Measurements from ENCODE around the gene PCMTD2.

PCMTD2 gene

DNA sequence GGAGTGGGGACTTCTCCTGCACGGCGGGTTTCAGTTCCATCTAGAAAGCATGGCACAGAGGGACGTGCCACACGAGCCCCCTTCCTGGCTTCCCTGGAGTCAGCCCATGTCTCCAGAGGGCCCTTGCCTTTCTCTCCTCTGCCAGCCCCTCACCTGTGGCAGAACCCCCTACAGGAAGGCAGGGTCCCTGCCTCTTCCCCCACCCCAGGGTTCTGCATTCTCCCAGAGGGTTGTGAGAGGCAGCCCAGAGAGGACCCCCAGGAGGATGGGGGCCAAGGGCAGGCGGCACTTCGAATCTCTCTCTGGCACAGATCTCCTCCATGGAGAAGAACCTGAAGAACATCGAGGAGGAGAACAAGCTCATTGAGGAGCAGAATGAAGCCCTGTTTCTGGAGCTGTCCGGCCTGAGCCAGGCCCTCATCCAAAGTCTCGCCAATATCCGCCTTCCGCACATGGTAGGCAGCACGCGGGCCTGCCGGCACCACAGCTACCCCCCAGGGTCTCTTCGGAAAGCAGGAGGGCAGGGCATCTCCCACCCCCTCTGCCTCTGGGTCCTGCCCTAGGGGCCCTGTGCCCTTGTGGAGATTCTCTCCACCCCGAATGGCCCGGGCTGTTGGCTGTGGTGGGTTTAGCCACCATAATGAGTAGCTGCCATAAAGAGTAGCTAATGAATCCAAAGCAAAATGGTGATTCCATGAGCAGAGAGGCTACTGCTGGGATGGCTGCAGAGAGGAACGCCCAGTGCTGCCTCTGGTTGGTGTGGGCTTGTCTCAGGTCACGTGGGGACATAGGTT is 15.9 kb upstream of the PCMTD2 start:
- peak; percentile 3 for DNase-seq

DNA sequence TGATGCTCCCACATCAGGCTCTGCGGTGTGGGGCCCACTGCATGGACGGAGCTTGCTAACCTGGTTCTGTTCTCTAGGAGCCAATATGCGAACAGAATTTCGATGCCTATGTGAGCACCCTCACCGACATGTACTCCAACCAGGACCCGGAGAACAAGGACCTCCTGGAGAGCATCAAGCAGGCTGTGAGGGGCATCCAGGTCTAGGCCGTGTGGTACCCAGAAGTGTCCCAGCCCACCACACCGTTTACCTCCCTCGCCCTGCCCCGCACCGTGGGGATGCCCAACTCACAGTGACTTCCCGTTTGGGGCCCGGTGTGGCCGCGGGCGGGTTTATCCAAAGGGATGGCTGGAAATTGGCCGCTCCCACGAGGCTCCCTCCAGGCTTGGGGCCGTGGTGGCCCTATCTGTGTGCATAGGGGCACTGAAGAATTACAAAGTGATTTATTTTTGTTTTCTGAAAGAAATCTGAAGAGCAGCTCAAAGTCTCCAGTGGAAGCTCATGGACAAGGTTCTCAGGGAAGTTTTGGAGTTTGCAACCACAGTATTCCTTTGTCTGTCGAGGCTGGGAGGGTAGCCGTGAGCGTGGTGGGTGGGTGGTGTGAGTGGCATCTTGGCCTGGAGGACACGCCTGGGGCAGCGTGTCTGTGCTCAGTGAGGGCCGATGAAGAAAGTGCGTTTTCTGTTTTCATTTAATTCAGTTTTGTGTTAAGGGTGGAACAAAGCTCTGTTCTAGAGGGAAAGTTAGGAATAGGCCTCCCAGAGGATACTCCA is 15.1 kb upstream of the PCMTD2 start:
- peak; percentile 9 for DNase-seq

DNA sequence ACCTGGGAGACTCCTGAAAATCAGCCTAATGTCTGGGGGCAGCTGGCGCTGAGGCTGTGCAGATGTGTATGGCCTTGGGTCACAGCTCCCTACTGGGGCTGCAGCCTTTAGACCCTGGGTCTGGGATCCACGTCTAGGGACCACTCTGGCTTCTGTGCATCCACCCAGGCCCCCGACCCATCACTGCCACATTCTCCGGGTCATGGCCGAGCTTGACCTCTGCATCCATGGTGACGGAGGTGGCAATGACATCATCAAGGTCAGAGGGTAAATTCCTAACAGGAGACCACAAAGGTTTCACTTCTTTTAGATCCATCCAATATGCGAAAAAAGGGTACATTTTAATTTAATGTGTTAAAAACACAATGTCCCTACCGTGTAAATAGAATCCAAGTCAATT is 14.5 kb upstream of the PCMTD2 start:
- DNase-seq = peak; percentile 4

DNA sequence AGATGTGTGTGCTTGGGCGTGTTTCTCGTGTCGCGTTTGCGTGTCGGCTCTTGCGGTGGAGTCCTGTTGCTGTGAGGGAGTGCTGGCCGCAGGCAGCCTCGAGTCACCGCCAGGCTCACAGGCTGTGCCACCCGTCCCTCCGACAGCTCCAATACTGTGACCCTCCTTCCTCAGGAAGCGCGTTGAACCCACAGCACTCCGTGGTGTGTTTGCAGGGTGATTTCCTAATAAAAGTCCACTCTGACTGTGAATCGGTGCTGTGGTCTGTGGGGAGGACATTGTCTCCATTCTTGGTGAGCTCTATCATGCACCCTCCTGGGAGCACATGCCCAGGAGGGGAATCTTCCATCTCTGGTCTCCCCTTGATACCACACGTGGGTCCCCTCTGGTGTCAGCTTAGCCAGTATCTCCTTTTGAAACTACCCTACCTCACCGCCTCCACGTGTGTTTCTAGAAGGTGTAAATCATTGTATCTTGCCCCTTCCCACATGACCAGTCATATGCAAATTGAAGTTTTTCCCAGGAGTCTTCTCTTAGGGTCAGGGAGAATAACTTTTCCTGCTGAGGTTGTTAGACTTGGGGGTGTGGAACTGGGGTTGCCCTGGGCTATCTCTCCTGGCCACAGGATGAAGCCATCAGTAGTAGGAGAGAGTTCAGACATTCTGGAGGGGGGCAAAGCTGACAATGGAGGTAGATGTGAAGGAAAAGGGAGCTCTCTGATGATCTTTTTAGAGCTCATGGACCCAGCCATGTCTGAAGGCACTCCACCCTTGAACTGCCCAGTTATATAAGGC is 13.3 kb upstream of the PCMTD2 start:
- peak; percentile 8 for DNase-seq

DNA sequence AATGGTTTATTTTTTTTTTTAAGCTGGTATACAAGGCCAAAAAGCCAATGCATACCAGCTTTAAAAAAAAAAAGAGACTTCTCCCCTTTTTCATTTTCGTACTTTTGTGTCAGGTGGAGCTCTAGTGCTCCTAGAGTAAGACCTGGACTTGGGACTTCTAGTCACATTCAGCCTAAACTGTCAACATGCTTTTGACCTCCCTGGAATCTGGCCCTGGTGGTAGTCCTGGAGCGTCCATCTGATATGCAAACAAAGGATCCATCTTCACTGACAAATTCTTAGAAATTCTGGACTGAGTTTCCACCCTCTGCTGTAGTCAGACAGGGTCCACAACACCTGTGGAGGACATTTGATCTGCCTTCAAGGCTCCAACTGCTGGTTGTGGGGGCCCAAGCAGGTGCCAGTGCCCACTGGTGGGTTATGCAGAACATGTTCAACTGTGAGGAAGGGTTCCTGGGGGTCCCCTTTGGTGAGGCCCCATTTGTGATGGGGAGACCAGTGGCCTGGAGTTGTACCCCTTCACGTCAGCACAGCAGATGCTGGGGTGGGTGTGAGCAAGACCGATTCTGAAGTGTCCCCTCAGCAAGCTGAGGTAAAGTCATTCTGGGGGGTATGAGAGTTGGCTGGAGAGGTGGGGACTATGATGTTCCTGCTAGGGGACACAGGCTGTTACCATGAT is 12.6 kb upstream of the PCMTD2 start:
- peak; percentile 0 for DNase-seq

DNA sequence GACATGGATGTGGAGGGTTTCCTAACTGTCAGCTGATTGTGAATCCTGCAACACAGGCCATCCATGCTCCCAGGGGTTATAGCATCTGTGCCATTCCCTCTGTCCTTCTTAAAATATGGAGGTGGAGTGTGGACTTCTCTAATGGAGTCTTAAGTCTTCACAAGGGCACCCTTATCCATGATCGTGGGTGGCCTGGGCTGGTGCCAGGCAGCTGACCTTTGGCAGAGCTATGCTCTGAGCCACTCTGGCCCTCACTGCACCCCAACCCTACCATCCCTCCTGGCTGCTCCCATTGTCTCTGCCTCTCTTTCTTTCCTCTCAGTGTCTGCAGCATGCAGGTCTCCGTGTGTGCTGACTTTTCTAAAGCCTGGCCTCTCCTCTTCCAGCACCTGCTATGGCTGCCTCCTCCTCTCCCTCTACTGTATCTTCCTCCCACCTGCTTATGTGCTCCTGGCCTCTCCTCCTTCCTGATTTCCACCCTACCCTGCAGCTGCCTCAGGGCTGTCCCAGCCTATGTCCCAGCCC is 11.2 kb upstream of the PCMTD2 start:
- DNase-seq = no peak

DNA sequence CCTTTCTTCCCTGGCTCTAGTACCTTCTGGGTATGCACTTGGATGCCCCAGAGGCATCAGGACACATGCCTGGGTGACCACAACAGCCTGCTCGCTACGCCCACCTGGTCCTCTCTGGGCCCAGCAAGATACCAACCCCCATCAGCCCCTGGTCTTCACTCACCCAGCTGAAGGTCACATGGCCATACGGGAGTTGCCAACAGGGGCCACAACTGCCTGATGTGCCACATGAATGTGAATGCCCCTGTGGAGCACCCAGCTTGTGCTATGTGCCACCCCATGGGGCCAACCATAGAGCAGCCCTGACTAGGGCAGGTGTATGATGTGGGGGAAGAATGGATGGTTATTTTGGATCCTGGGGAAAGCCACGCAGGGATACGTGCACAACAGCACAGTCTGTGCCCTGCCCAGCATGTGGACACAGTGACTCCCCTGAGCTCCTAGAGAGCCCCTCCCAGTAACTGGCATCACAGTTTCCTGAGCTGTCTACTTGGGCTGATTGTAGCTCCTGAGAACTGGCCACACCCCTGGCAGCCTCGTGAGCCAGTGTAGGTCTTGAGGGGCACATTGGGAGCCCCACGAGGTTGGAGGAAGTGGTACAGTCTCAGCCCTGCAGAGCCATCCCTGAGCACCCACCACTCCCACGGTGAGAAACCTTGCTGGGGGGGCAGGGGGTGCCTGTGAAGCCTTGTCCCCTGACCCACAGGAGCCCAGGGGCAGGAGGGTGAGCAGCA is 10.5 kb upstream of the PCMTD2 start:
- peak; percentile 3 for DNase-seq

DNA sequence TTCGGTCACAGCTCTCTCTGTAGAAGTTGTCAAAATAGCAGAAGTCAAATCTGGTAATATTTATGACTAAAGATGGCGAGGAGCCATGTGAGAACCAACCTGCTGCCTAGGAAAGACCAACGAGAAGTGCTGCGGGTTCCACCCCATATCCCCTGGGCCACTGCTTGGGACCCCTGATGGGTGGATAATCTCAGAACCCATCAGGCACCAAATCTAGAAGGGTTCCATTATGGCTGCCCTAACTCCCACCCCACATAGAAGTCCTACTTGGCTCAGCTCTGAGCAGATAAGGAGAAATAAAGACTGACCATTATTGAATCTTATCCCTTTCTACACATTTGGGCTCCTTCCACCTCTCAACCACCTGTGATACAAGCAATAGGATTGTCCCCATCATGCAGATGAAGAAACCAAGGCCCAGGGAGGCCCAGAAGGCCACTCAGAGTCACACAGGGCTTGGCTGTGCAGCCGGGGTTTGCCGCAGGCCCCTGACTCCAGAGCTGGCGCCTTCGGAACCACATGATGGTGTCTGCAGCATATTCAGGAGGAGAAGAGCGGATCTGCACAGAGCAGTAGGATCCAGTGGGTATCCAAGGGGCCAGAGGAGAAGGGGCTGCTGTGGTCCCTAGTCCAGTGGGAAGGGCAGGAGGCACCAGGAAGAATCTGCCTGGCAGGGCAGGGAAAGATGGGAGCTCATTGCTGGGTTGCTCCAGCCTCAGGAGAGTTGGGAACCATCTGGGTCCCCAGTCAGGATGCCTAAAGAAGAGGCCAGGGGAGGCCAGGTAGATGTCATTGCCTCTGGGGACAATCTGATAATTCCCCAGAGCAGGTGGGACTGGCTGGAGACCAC is 9.6 kb upstream of the PCMTD2 start:
- no peak for DNase-seq

DNA sequence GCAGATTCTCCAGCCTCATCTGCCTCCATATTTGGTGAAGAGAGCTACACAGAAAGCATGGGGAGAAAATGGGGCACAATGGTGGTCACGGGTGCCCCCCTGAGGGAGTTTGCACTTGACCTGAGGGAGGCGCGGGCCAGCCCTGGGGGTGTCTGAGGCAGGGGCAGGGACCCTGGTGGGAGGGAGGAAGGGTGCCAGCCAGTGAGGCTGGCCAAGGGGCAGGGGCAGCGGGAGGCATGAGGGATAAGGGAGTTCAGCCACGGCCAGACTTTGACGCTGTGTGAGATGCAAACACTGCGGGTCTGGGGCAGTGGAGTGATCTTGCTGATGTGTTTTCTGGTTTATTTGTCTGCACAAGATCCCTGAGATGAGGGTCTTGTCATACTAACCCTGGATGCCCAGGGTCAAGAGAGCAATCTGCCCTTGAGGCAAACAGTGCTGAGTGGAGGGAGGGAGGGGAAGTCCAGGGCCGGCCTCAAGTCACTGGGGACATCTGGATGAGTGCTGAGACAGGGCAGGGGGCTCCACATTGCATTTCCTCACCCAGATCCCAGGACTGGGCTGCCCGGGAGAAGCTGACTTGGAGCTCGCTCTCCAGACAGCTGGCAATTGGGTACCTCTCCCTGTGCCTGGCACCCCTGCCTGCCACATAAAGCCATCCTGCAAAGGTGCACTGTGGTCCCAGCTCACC is 8.8 kb upstream of the PCMTD2 start:
- no peak for DNase-seq

DNA sequence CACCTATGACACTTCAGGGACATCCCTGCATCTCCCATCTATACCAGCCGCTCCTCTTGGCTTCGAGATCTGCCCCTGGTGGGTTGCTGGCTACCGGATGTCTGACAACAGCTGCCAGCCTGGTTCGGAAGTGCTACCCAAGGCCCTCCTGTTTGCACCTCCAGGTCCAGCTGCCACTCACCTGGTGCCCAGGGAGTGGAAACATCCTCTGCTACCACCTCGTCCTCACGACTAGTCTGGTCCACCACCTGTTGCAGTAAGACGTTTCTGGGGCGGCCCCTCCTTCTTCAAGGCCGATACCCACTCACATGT is 8.3 kb upstream of the PCMTD2 start:
- peak; percentile 10 for DNase-seq

DNA sequence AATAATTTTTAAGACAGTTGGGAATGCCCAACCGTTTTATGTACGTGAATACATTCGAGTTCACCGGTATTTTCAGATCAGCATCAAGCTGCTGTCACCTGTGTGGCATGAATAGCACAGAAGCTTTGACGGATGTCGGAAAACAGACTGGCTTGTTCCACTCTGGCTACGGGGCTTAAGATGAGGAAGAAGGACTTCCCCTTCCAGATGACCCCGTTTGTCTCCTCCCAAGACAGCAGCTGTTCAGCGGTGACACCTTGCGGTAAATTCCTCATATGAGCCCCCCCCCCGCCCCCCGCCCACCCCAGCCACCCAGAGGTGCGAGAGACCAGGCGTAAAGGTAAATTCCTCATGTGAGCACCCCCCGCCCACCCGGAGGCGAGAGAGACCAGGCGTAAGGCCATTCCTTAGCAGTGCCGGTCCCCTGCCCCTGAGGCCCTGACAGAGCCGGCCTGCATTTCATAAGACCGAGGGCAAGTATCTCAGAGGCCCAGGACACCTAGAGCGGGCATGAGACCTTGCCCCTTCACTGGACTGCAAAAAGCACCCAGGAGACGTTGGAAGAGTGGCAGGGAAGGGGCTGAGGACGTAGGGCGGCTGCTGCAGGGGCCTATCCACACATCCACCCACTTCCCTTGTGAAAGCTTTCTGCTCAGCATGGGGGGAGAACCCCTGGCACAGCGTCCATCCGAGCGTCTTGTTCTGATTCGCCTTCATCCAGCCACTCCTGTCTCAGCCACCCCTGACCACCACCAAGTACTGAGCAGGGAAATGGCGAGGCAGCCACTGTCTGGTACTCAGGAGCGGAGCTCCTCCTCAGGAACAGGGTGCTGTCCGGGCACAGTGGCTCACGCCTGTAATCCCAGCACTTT is 7.3 kb upstream of the PCMTD2 start:
- DNase-seq = no peak

DNA sequence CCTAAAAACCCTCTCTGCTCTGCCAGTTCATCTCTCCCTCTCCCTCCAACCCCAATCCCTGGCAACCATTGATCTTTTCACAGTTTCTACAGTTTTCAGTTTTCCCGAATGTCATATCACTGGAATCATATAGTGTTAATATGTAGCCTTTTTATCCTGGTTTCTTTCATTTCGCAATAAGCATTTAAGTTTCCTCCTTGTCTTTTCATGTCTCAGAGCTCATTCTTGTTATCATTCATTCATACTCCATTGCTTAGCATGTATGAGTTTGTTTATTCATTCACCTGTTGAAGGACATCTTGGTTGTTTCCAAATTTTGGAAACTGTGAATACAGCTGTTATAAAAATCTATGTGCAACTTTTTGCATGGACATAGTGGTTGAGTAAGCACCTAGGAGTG is 5.5 kb upstream of the PCMTD2 start:
- no peak for DNase-seq

DNA sequence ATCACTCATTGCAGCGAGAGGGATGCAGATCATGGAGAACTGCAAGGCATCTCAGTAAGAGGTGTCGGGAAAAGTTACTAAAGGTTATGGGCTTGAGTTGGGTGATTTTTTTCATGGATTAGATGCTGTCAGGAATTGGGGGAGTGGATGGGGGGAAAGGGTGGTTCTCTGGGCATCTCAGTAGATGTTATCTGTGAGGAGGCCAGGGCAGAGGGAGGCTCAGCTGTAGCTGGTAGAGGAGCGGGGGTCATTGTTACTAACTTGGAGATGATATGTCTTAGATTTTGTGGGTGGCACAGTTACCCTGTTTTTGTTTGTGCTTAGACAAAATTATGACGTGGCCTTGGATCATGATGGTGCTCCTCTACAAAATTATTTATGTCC is 2.6 kb upstream of the PCMTD2 start:
- no peak for DNase-seq

DNA sequence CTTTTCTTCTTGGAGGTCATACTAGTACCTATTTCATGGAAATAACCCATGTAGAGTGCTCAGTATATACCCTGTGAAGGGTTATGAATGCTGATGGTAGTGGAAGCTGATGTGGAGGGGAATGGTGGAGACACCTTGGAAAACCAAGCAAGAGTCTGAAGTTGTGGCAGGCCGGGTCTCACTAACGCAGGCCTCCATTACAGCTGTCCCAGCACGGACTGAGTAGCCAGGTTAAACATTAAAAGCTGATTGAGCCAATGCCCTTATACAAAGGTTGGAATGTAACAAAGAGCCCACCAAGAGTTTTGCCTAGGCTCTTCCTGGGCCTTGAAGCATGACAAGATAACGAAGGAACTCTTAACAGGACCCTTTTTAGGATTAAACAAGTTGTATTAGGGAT is 2.1 kb upstream of the PCMTD2 start:
- DNase-seq = no peak

DNA sequence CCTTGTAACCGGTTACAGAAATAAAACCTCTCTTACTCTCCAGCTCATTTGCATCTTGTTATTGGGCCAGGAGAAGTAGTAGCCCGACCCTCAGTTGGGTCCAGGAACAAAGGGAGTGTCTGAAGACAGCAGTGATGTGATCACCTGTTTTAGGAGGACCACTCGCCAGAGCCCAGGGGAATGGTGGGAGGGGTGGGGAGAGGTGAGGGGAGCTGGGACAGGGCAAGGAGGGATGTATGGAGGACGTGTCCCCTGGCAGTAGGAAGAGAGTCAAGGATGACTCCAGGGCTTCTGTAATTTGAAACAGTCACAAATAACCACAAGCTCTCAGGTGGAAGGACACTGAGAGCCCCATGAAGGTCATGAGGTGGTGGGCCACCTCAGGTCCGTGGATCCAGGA is 1.4 kb upstream of the PCMTD2 start:
- DNase-seq = no peak

DNA sequence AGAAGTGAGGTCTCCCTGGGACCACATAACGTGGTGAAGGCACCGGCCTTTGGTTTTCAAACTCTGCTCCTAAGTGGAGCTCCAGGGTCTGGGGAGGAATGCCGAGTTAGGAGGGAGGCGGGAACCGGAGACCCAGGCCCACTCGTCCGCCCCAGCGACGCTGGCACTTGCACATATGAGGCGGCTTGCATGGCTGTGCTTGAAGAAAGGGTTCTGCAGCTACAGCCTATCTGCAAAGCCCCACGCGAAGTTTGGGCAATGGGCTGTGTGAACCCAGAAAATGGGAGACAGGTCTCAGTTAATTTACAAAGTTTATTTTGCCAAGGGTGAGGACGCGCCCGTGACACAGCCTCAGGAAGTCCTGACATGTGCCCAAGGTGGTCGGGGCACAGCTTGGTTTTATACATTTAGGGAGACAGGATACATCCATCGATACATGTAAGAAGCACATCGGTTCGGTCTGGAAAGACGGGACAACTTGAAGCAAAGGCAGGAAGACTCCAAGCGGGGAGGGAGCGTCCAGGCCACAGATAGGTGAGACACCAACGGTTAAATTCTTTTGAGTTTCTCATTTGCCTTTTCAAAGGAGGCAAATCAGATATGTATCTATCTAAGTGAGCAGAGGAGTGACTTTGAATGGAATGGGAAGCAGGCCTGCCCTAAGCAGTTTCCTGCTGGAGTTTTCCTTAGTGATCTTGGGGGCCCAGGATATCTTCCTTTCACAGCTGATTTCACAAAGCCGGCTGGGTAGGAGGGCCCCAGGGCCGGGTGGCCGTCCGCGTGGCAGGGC is 782 bp upstream of the PCMTD2 start:
- DNase-seq = no peak

DNA sequence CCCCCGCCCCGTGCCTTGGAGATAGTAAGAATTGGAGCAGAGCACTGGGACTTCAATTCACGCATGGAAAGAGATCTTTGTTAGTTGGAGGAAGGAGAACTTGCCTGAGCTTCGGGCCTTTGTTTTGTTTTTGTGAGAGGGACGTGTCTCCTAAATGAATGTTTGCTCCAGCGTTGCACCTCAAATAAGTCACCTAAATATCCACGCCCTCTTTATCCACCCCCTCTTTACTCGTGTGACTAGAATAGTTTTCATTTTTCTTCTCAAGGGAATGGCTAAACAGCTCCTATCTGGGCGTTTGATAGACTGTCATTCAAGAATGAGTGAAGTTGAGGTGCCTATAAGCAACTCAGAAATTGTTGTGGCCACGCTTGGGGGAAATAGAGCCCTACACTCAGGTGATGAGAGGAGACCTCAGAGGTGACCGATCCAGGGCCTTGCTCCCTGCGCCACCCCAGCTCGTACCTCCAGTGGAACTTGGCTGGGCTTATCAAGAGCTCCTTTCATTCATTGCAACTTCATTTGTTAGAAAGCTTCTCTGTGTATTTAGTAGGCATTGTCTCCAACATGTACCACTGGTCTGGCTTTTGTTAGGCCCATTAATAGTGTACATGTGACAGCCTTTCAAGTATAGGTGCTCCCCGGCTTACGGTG is 861 bp downstream of the PCMTD2 start:
- DNase-seq = no peak

DNA sequence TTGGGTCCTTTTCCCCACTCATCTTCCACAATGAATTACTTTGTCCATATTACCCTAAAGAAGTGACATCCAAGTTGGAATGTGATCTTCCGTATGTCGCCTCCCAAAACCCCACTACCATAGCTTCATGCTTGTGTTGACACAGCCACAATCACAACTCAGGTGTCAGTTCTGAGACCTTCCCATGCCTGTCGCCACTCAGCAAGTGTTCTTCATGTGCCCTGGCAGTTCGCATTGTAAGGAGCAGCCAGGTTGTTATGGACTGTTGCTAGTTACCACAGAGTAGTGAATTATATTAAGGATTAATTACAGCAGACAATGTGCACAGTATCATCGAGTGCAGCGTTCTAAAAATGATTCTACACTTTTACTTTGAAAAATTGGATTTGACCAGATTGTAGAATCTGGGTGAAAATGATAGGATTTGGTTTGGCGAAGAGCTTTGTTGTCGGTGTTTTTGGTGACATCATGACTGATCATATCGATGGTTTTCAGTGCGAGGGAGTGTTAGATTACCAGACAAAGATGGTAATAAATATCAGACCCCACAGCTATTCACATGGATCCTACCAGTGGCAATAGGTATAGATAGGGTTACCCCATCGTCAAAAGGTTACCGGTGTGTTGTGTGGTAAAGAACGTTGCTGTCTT is 1.7 kb downstream of the PCMTD2 start:
- DNase-seq = no peak

Measured in activated T-cell treated with anti-CD3 and anti-CD28 coated beads, Interleukin-2, amount 50 U/mL, for 1 hour (primary cell).